Measurements from ENCODE around the gene SCP2.

The SCP2 gene

GRCh38 chr1:53069265-53069662 lies 142.2 kb downstream of the SCP2 start:
- Histone ChIP-seq H3K27me3 (ENCODE audit: control insufficient read depth in 5 of 5, insufficient read depth in 4 of 5, low read length in 5 of 5) (no peaks in the 10 kb centered on the region), H3K9ac (ENCODE audit: low read length in 5 of 5) (no peak overlapping the region), H3K27ac (ENCODE audit: low read depth, low read length) (no peak overlapping the region), H3K4me1 (ENCODE audit: control insufficient read depth in 5 of 5, insufficient read depth in 5 of 5, low read length in 5 of 5) (peaks cover 0 to 10% (median 0%) of the 10 kb centered on the region in 5 donors), H3K9me3 (ENCODE audit: control insufficient read depth in 5 of 5, low read length in 5 of 5) (no peaks in the 10 kb centered on the region), H3K4me3 (ENCODE audit: low read depth in 1 of 5, low read length in 5 of 5) (no peak overlapping the region), H3K36me3 (ENCODE audit: control insufficient read depth in 5 of 5, insufficient read depth in 5 of 5, low read length in 5 of 5) (peaks cover 0 to 14% (median 7%) of the 10 kb centered on the region in 5 donors)

DNA sequence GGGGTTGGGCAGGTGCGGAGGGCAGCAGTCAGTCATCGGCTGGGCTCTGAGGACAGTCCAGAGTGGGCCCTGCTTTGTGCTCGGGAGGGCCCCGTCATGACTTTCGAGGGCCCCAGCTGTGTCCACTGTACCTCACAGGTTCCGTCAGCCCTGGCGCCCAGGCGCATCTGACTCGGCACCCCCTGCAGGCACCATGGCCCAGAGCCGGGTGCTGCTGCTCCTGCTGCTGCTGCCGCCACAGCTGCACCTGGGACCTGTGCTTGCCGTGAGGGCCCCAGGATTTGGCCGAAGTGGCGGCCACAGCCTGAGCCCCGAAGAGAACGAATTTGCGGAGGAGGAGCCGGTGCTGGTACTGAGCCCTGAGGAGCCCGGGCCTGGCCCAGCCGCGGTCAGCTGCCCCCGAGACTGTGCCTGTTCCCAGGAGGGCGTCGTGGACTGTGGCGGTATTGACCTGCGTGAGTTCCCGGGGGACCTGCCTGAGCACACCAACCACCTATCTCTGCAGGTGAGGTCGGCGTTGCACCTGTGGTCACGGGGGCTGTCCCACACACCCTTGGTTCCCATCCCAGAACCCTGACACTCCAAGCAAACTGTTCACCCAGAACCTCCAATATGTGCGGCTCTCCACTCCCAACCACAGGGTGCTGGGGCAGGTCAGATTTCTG lies 142.7 kb downstream of the SCP2 start:
- Histone ChIP-seq H3K27me3 (ENCODE audit: control insufficient read depth in 5 of 5, insufficient read depth in 4 of 5, low read length in 5 of 5) (no peaks in the 10 kb centered on the region), H3K27ac (ENCODE audit: low read depth, low read length) (no peak overlapping the region), H3K4me3 (ENCODE audit: low read depth in 1 of 5, low read length in 5 of 5) (no peak overlapping the region), H3K9ac (ENCODE audit: low read length in 5 of 5) (no peak overlapping the region), H3K4me1 (ENCODE audit: control insufficient read depth in 5 of 5, insufficient read depth in 5 of 5, low read length in 5 of 5) (peaks cover 0 to 10% (median 0%) of the 10 kb centered on the region in 5 donors), H3K9me3 (ENCODE audit: control insufficient read depth in 5 of 5, low read length in 5 of 5) (no peaks in the 10 kb centered on the region), H3K36me3 (ENCODE audit: control insufficient read depth in 5 of 5, insufficient read depth in 5 of 5, low read length in 5 of 5) (peaks cover 0 to 14% (median 7%) of the 10 kb centered on the region in 5 donors)

GRCh38 chr1:53070621-53071020 lies 143.5 kb downstream of the SCP2 start:
- Histone ChIP-seq H3K36me3 (ENCODE audit: control insufficient read depth in 5 of 5, insufficient read depth in 5 of 5, low read length in 5 of 5) (peaks cover 0 to 14% (median 7%) of the 10 kb centered on the region in 5 donors), H3K4me3 (ENCODE audit: low read depth in 1 of 5, low read length in 5 of 5) (no peak overlapping the region), H3K9me3 (ENCODE audit: control insufficient read depth in 5 of 5, low read length in 5 of 5) (no peaks in the 10 kb centered on the region), H3K9ac (ENCODE audit: low read length in 5 of 5) (no peak overlapping the region), H3K4me1 (ENCODE audit: control insufficient read depth in 5 of 5, insufficient read depth in 5 of 5, low read length in 5 of 5) (peaks cover 0 to 10% (median 0%) of the 10 kb centered on the region in 5 donors), H3K27ac (ENCODE audit: low read depth, low read length) (no peak overlapping the region), H3K27me3 (ENCODE audit: control insufficient read depth in 5 of 5, insufficient read depth in 4 of 5, low read length in 5 of 5) (no peaks in the 10 kb centered on the region)

- no peaks in the 10 kb centered on the region for H3K27me3 ChIP-seq (ENCODE audit: control insufficient read depth in 5 of 5, insufficient read depth in 4 of 5, low read length in 5 of 5)
- H3K4me3 ChIP-seq (ENCODE audit: low read depth in 1 of 5, low read length in 5 of 5), result no peak overlapping the region
- H3K9me3 ChIP-seq (ENCODE audit: control insufficient read depth in 5 of 5, low read length in 5 of 5), result no peaks in the 10 kb centered on the region
- no peak overlapping the region for H3K27ac ChIP-seq (ENCODE audit: low read depth, low read length)
- no peak overlapping the region for H3K9ac ChIP-seq (ENCODE audit: low read length in 5 of 5)
- H3K4me1 ChIP-seq (ENCODE audit: control insufficient read depth in 5 of 5, insufficient read depth in 5 of 5, low read length in 5 of 5), result peaks cover 0 to 9% (median 0%) of the 10 kb centered on the region in 5 donors
- H3K36me3 ChIP-seq (ENCODE audit: control insufficient read depth in 5 of 5, insufficient read depth in 5 of 5, low read length in 5 of 5), result peaks cover 0 to 14% (median 7%) of the 10 kb centered on the region in 5 donors
Observed at GRCh38 chr1:53071167-53071865, 144.2 kb downstream of the SCP2 start.

DNA sequence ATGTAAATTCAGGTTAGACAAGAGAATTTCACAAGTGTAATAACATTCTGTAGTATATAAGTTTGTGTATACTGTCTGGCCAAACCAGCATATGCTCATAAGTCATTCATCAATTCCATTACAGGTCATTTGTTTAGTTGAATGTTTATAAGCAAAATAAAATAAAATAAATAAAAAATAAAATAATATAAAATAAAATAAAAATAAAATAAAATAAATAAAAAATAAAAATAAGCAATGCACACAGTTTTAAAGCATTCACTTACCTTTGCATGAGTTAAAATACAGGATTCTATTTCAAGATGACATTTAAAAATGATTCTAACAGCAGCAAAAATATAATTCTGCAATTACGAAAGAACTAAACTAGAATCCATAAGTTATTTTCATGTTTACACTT lies 144.8 kb downstream of the SCP2 start:
- Histone ChIP-seq H3K36me3 (ENCODE audit: control insufficient read depth in 5 of 5, insufficient read depth in 5 of 5, low read length in 5 of 5) (peaks cover 0 to 14% (median 7%) of the 10 kb centered on the region in 5 donors), H3K4me3 (ENCODE audit: low read depth in 1 of 5, low read length in 5 of 5) (no peak overlapping the region), H3K27me3 (ENCODE audit: control insufficient read depth in 5 of 5, insufficient read depth in 4 of 5, low read length in 5 of 5) (no peaks in the 10 kb centered on the region), H3K27ac (ENCODE audit: low read depth, low read length) (no peak overlapping the region), H3K9ac (ENCODE audit: low read length in 5 of 5) (no peak overlapping the region), H3K9me3 (ENCODE audit: control insufficient read depth in 5 of 5, low read length in 5 of 5) (no peaks in the 10 kb centered on the region), H3K4me1 (ENCODE audit: control insufficient read depth in 5 of 5, insufficient read depth in 5 of 5, low read length in 5 of 5) (peaks cover 0 to 7% (median 0%) of the 10 kb centered on the region in 5 donors)

- no peak overlapping the region for H3K4me3 ChIP-seq (ENCODE audit: low read depth in 1 of 5, low read length in 5 of 5)
- H3K9me3 ChIP-seq (ENCODE audit: control insufficient read depth in 5 of 5, low read length in 5 of 5), result no peaks in the 10 kb centered on the region
- H3K9ac ChIP-seq (ENCODE audit: low read length in 5 of 5), result no peak overlapping the region
- peaks cover 0 to 16% (median 9%) of the 10 kb centered on the region in 5 donors for H3K36me3 ChIP-seq (ENCODE audit: control insufficient read depth in 5 of 5, insufficient read depth in 5 of 5, low read length in 5 of 5)
- no peak overlapping the region for H3K27ac ChIP-seq (ENCODE audit: low read depth, low read length)
- H3K27me3 ChIP-seq (ENCODE audit: control insufficient read depth in 5 of 5, insufficient read depth in 4 of 5, low read length in 5 of 5), result no peaks in the 10 kb centered on the region
- H3K4me1 ChIP-seq (ENCODE audit: control insufficient read depth in 5 of 5, insufficient read depth in 5 of 5, low read length in 5 of 5), result peaks cover 0 to 6% (median 0%) of the 10 kb centered on the region in 5 donors
Observed at GRCh38 chr1:53073287-53073686, 146.2 kb downstream of the SCP2 start.

- Histone ChIP-seq H3K4me1 (ENCODE audit: control insufficient read depth in 5 of 5, insufficient read depth in 5 of 5, low read length in 5 of 5) (peaks cover 0 to 6% (median 0%) of the 10 kb centered on the region in 5 donors), H3K4me3 (ENCODE audit: low read depth in 1 of 5, low read length in 5 of 5) (no peak overlapping the region), H3K36me3 (ENCODE audit: control insufficient read depth in 5 of 5, insufficient read depth in 5 of 5, low read length in 5 of 5) (peaks cover 0 to 21% (median 13%) of the 10 kb centered on the region in 5 donors), H3K27ac (ENCODE audit: low read depth, low read length) (no peak overlapping the region), H3K9ac (ENCODE audit: low read length in 5 of 5) (no peak overlapping the region), H3K27me3 (ENCODE audit: control insufficient read depth in 5 of 5, insufficient read depth in 4 of 5, low read length in 5 of 5) (no peaks in the 10 kb centered on the region), H3K9me3 (ENCODE audit: control insufficient read depth in 5 of 5, low read length in 5 of 5) (no peaks in the 10 kb centered on the region)
Observed at GRCh38 chr1:53073868-53074311, 146.8 kb downstream of the SCP2 start.

- no peaks in the 10 kb centered on the region for H3K27me3 ChIP-seq (ENCODE audit: control insufficient read depth in 5 of 5, insufficient read depth in 4 of 5, low read length in 5 of 5)
- no peak overlapping the region for H3K9ac ChIP-seq (ENCODE audit: low read length in 5 of 5)
- no peaks in the 10 kb centered on the region for H3K9me3 ChIP-seq (ENCODE audit: control insufficient read depth in 5 of 5, low read length in 5 of 5)
- H3K27ac ChIP-seq (ENCODE audit: low read depth, low read length), result no peak overlapping the region
- H3K4me1 ChIP-seq (ENCODE audit: control insufficient read depth in 5 of 5, insufficient read depth in 5 of 5, low read length in 5 of 5), result peaks cover 0 to 6% (median 0%) of the 10 kb centered on the region in 5 donors
- peaks cover 0 to 25% (median 16%) of the 10 kb centered on the region in 5 donors for H3K36me3 ChIP-seq (ENCODE audit: control insufficient read depth in 5 of 5, insufficient read depth in 5 of 5, low read length in 5 of 5)
- no peak overlapping the region for H3K4me3 ChIP-seq (ENCODE audit: low read depth in 1 of 5, low read length in 5 of 5)
Observed at GRCh38 chr1:53074313-53075154, 147.5 kb downstream of the SCP2 start.

DNA sequence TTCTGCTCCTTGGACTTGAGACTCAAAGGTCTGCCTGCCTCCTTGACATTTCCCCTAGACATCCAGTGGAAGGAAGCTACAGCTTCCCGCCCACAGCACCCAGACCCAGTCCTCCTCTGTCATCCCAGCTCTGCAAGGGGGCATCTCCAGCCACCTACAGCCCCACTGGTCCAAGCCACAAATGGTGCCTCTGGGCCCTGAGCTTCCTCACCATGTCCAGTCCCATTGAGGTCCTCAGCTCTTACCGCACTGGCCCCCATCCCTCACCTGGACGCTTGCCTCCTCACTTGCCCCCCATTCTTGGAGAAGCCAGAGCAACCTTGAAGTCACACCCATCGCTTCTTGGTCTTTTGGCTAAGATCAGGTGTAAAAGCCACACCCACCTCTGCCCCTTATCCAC lies 148.1 kb downstream of the SCP2 start:
- H3K27me3 ChIP-seq (ENCODE audit: control insufficient read depth in 5 of 5, insufficient read depth in 4 of 5, low read length in 5 of 5), result no peaks in the 10 kb centered on the region
- no peak overlapping the region for H3K9ac ChIP-seq (ENCODE audit: low read length in 5 of 5)
- peaks cover 0 to 6% (median 0%) of the 10 kb centered on the region in 5 donors for H3K4me1 ChIP-seq (ENCODE audit: control insufficient read depth in 5 of 5, insufficient read depth in 5 of 5, low read length in 5 of 5)
- H3K36me3 ChIP-seq (ENCODE audit: control insufficient read depth in 5 of 5, insufficient read depth in 5 of 5, low read length in 5 of 5), result peaks cover 0 to 22% (median 11%) of the 10 kb centered on the region in 5 donors
- no peak overlapping the region for H3K27ac ChIP-seq (ENCODE audit: low read depth, low read length)
- H3K4me3 ChIP-seq (ENCODE audit: low read depth in 1 of 5, low read length in 5 of 5), result no peak overlapping the region
- H3K9me3 ChIP-seq (ENCODE audit: control insufficient read depth in 5 of 5, low read length in 5 of 5), result no peaks in the 10 kb centered on the region
